Progenitor cell of endocrine pancreas (in vitro differentiated cells): ENCODE results near the gene SMAP1. TPM values are rescaled to one million over a fixed set of nuclear protein-coding genes. Genes with fewer than 3 reads are reported as not detected.

ENCODE experiments used
- DNase-seq: peaks from one replicate; pipeline ENCODE4 v3.0.0; 2021; ENCODE audit warnings: low spot score; ENCODE audit not compliant: unreplicated experiment
- H3K27ac Mint-ChIP-seq: 2 replicates; pipeline ENCODE4 v1.8.0; 2021; ENCODE audit warnings: mild to moderate bottlenecking, moderate library complexity, mixed read lengths
- H3K27me3 Mint-ChIP-seq: 2 replicates; pipeline ENCODE4 v1.8.0; 2021; ENCODE audit warnings: mixed read lengths
- H3K36me3 Mint-ChIP-seq: 2 replicates; pipeline ENCODE4 v1.8.0; 2022; ENCODE audit warnings: mixed read lengths; ENCODE audit not compliant: insufficient read depth
- H3K4me1 Mint-ChIP-seq: 2 replicates; pipeline ENCODE4 v1.8.0; 2021; ENCODE audit warnings: low read depth, mixed read lengths
- H3K4me3 Mint-ChIP-seq: 2 replicates; pipeline ENCODE4 v1.8.0; 2021; ENCODE audit warnings: low read depth, mild to moderate bottlenecking, moderate library complexity, mixed read lengths
- H3K9me3 Mint-ChIP-seq: 2 replicates; pipeline ENCODE4 v1.8.0; 2021; ENCODE audit warnings: low read depth, mixed read lengths
- CTCF ChIP-seq: fragments of 200-600 bp; sonication (generic); IDR thresholded peaks from one replicate; pipeline ENCODE4 v1.5.0; 2021; ENCODE audit warnings: antibody characterized with exemption, mild to moderate bottlenecking; ENCODE audit not compliant: unreplicated experiment
- total RNA-seq: library from RNA; stranded (reverse); gene quantifications from 2 replicates; pipeline ENCODE4 v1.2.1, GENCODE V29; 2021

Gene SMAP1
- total RNA-seq, 1 donor from 2014 or later, result 32.8 TPM

DNA sequence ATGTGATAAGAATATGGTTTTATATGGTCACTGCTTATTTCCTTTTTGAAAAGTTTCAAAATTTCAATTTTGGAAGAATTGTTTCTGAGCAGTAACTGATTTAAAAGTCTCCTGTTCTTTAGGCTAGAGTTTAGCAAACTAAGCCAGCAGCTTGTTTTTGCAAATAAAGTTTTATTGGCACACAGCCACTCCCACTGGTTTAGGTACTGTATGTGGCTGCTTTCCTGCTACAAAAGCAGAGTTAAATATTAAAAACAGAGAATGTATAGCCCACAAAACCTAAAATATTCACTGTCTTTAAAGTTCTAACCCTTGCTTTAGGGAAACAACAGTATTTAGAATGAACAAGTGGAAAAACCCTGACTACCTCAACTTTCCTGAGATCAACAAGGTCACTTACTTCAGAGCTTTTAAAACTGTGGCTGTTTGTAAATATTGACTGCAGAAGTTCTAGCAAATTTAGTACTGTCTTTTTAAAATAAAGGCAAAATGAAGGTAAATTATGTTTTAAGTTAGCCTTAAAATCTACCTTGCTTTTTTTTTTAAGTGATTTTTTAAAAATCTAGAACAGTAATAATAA lies 185.1 kb downstream of the SMAP1 start:
- H3K4me3 Mint-ChIP-seq, result no peak overlapping the region

GRCh38 chr6:70857387-70858077 lies 189.8 kb downstream of the SMAP1 start:
- Mint-ChIP-seq H3K4me3 (no peak overlapping the region), H3K4me1 (no peaks in the 10 kb centered on the region)
- TF ChIP-seq CTCF, result no peak

More for the DNA sequence above, 185.1 kb downstream of the SMAP1 start:
- no peaks in the 10 kb centered on the region for H3K27me3 Mint-ChIP-seq
- no peak for TF ChIP-seq CTCF
- DNase-seq, result no peak
- no peaks in the 10 kb centered on the region for H3K4me1 Mint-ChIP-seq
- no peaks in the 10 kb centered on the region for H3K9me3 Mint-ChIP-seq
- no peak overlapping the region for H3K27ac Mint-ChIP-seq
- no peaks in the 10 kb centered on the region for H3K36me3 Mint-ChIP-seq

GRCh38 chr6:70860045-70860444 lies 192.4 kb downstream of the SMAP1 start:
- Mint-ChIP-seq H3K9me3 (no peaks in the 10 kb centered on the region), H3K4me1 (no peaks in the 10 kb centered on the region), H3K36me3 (peaks cover 5% of the 10 kb centered on the region), H3K27ac (no peak overlapping the region), H3K4me3 (no peak overlapping the region), H3K27me3 (no peaks in the 10 kb centered on the region)
- DNase-seq, result no peak
- TF ChIP-seq CTCF, result no peak

More at GRCh38 chr6:70857387-70858077, 189.8 kb downstream of the SMAP1 start:
- Mint-ChIP-seq H3K36me3 (peaks cover 5% of the 10 kb centered on the region), H3K9me3 (no peaks in the 10 kb centered on the region), H3K27ac (no peak overlapping the region), H3K27me3 (no peaks in the 10 kb centered on the region)
- no peak for DNase-seq

DNA sequence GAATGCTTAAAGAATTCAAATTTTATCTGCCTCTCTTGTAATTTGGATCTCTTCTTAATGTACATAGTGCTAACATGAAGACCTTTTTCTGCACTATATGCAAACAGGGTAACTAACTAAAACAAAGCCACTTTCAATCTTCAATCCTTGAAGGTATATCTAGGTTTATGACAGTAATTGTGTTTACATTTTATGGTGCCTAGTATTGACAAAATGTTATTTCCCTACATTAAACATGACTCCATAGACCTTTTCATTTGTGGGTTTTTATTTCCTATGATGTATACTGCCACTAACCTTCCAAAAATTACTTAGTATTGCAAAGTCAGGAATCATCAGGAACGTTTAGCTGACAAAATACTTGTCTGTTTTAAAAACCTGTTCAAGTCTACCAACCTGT lies 193.2 kb downstream of the SMAP1 start:
- TF ChIP-seq CTCF, result no peak
- Mint-ChIP-seq H3K9me3 (no peaks in the 10 kb centered on the region), H3K36me3 (peaks cover 5% of the 10 kb centered on the region), H3K27ac (no peak overlapping the region), H3K4me3 (no peak overlapping the region), H3K4me1 (no peaks in the 10 kb centered on the region), H3K27me3 (no peaks in the 10 kb centered on the region)
- DNase-seq, result no peak

GRCh38 chr6:70863343-70863742 lies 195.7 kb downstream of the SMAP1 start:
- Mint-ChIP-seq H3K36me3 (peaks cover 5% of the 10 kb centered on the region), H3K9me3 (no peaks in the 10 kb centered on the region), H3K4me3 (no peak overlapping the region), H3K27me3 (no peaks in the 10 kb centered on the region), H3K27ac (no peak overlapping the region), H3K4me1 (no peaks in the 10 kb centered on the region)
- no peak for TF ChIP-seq CTCF
- no peak for DNase-seq
